ENCODE results near the gene SLC51A.

Gene SLC51A

DNA sequence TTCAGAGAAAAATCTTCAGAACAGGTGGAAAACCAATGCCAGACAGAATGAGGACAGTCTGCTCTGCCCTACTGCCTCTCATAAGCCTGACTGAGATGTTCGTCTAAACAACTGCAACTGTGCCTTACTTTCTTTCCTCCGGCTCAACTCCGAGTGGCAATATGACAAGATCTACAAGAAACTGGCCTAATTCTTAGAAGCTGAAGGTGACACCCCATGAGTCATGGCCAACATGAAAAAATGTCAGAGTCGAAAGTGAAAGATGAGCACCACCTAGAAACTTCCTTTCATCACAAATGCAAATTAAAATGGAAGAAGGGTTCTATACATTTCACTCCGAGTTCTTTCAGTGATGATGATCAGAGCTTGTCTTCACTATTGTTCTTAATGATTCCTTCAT is 58.3 kb downstream of the SLC51A start:
- no peak overlapping the region for H3K27ac ChIP-seq
- DNase-seq, result peak; percentile 47
- H3K4me3 ChIP-seq (ENCODE audit: low read depth, low read length), result no peak overlapping the region
- TF ChIP-seq, protein P1, sequence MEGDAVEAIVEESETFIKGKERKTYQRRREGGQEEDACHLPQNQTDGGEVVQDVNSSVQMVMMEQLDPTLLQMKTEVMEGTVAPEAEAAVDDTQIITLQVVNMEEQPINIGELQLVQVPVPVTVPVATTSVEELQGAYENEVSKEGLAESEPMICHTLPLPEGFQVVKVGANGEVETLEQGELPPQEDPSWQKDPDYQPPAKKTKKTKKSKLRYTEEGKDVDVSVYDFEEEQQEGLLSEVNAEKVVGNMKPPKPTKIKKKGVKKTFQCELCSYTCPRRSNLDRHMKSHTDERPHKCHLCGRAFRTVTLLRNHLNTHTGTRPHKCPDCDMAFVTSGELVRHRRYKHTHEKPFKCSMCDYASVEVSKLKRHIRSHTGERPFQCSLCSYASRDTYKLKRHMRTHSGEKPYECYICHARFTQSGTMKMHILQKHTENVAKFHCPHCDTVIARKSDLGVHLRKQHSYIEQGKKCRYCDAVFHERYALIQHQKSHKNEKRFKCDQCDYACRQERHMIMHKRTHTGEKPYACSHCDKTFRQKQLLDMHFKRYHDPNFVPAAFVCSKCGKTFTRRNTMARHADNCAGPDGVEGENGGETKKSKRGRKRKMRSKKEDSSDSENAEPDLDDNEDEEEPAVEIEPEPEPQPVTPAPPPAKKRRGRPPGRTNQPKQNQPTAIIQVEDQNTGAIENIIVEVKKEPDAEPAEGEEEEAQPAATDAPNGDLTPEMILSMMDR (IDR thresholded peaks at IDR 0.05; ENCODE audit: low read depth, low read length, missing control alignments), result no peak
- no peaks in the 10 kb centered on the region for H3K27me3 ChIP-seq (replicated peaks)
- in situ Hi-C loops (cut with HindIII; ENCODE audit: low pct_ligation_motif_present, low sequenced_read_pairs), result no loop called here
- H3K36me3 ChIP-seq (replicated peaks), result peaks cover 19% of the 10 kb centered on the region

DNA sequence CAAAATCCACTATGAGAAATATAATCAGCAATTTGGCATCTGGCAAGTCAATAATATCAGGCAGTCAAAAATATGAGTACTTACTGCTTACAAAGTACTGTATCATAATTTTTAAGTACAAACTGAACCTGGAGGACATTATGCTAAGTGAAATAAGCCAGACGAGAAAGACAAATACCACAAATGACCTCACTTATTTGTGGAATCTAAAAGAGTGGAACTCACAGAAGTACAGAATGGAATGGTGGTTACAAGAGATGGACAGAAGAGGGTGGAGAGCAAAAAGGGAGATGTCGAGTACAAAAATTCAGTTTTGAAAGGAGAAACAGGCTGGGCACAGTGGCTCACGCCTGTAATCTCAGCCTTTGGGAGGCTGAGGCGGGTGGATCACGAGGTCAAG is 58.8 kb downstream of the SLC51A start:
- no peak overlapping the region for H3K4me3 ChIP-seq (ENCODE audit: low read depth, low read length)
- peaks cover 16% of the 10 kb centered on the region for H3K36me3 ChIP-seq (replicated peaks)
- H3K27ac ChIP-seq, result no peak overlapping the region
- TF ChIP-seq, protein P1 (IDR thresholded peaks at IDR 0.05; ENCODE audit: low read depth, low read length, missing control alignments), result no peak
- in situ Hi-C loops (cut with HindIII; ENCODE audit: low pct_ligation_motif_present, low sequenced_read_pairs), result no loop called here
- no peaks in the 10 kb centered on the region for H3K27me3 ChIP-seq (replicated peaks)
- DNase-seq, result no peak

DNA sequence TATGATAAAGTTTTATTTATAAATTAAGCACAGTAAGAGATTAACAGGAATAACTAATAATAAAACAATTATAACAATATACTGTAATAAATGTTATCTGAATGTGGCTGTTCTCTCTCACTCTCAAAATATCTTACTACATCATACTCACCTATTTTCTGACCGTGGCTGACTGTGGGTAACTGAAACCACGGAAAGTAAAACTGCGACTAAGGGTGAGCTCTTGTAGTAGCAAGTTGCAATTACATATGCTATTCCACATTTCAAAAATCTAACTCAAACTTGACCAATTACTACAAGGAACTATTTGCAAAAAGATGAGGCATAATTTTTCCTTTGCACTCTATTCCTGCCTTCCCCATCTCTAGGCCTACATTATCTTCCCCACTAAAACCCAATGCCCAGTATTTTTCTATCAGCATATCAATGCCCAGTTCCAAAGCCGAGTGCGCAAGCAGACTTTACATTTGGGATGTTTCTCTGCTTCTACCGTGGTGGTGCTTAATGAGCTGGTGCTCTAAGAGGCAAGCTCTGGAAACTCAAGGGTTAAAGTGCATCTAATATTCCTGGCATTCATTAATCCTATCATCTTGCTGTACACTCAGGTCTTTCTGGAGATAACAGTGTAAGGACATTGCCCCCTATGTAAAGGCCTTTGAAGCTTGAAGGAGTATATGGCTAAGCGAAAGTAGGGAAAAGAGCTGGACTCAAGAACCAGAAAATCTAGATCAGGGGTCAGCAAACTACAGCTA is 64.5 kb downstream of the SLC51A start:
- no peak for DNase-seq
- Histone ChIP-seq H3K36me3 (replicated peaks) (peaks cover 3% of the 10 kb centered on the region), H3K4me3 (ENCODE audit: low read depth, low read length) (no peak overlapping the region), H3K27me3 (replicated peaks) (no peaks in the 10 kb centered on the region), H3K27ac (no peak overlapping the region)
- TF ChIP-seq, protein P1 (IDR thresholded peaks at IDR 0.05; ENCODE audit: low read depth, low read length, missing control alignments), result no peak
- in situ Hi-C loops (cut with HindIII; ENCODE audit: low pct_ligation_motif_present, low sequenced_read_pairs), result no loop called here

DNA sequence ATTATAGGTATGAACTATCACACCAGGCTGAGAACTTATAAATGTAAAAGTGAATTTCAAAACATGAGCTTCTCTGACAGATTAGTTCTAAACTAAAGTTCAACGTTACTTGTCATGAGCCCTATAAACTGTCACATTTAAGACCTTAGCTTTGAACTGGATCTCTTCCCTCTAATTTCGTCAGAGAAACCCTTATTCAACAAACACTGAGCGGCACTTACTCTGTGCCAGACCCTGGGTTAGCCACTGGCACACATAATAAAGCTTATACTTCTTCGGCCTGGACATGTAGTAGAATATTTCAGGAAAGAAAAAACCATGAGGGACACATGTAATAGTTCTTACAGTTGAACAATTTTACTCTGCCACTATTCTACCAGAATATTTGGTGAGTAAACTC is 65.6 kb downstream of the SLC51A start:
- Histone ChIP-seq H3K27me3 (replicated peaks) (no peaks in the 10 kb centered on the region), H3K36me3 (replicated peaks) (peaks cover 3% of the 10 kb centered on the region), H3K4me3 (ENCODE audit: low read depth, low read length) (no peak overlapping the region), H3K27ac (no peak overlapping the region)
- in situ Hi-C loops (cut with HindIII; ENCODE audit: low pct_ligation_motif_present, low sequenced_read_pairs), result no loop called here
- DNase-seq, result no peak
- TF ChIP-seq, protein P1 (IDR thresholded peaks at IDR 0.05; ENCODE audit: low read depth, low read length, missing control alignments), result no peak
